PC-9 (cell line): ENCODE measurements around the gene CARS1.

Experiments used
- EZH2 ChIP-seq: fragments of 200-600 bp; sonication (generic); IDR thresholded peaks from 2 replicates; pipeline ENCODE4 v1.8.0; 2017; ENCODE audit warnings: antibody characterized with exemption, low read depth
- TF ChIP-seq, protein P1 (sequence below): fragments of 200-600 bp; sonication (generic); conservative IDR thresholded peaks from 2 replicates; pipeline ENCODE4 v1.6.1; 2017; ENCODE audit warnings: mixed run types, antibody characterized with exemption, mild to moderate bottlenecking, moderate library complexity

DNA sequence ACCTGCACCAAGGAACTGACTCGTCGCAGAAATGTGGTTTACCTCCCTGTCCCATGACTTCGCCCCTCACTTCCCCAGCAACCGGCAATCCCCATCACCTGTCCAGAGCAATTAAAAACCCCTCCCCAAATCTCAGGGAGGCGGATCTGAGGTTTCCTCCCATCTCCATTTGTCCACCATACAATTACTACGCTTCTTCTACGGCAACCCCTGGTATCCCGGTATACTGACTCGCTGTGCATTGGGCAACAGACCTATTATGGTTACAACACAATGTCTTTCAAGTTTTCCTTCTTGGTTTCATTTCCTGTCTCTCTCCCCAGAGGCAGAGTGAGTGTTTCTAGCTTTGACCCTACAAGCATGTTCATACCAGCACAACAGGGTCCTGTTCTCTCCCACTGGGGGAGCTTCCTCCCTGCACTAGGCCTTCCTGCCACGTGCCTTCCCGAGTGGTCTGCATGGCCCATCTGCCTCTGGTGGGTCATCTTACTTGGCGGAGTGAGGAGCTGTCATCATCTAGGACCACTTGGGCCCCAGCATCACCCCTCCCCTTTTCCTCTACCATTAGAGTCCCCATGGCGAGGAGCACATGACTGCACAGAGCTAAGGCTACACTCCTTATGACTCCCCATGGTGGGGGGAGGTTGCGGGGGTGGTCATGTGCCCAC, 34.8 kb downstream of the CARS1 start:
- TF ChIP-seq, protein P1, sequence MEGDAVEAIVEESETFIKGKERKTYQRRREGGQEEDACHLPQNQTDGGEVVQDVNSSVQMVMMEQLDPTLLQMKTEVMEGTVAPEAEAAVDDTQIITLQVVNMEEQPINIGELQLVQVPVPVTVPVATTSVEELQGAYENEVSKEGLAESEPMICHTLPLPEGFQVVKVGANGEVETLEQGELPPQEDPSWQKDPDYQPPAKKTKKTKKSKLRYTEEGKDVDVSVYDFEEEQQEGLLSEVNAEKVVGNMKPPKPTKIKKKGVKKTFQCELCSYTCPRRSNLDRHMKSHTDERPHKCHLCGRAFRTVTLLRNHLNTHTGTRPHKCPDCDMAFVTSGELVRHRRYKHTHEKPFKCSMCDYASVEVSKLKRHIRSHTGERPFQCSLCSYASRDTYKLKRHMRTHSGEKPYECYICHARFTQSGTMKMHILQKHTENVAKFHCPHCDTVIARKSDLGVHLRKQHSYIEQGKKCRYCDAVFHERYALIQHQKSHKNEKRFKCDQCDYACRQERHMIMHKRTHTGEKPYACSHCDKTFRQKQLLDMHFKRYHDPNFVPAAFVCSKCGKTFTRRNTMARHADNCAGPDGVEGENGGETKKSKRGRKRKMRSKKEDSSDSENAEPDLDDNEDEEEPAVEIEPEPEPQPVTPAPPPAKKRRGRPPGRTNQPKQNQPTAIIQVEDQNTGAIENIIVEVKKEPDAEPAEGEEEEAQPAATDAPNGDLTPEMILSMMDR: no peak
- TF ChIP-seq EZH2: no peak
